Hematopoietic multipotent progenitor cell treated with erythropoietin and hydrocortisone succinate and interleukin-3 and kit ligand, for 8 days (in vitro differentiated cells): ENCODE measurements around the gene ATP5MG.

ENCODE experiments used
- DNase-seq: peaks from one replicate; pipeline ENCODE4 v3.0.0-alpha.2; 2015

ATP5MG gene

DNA sequence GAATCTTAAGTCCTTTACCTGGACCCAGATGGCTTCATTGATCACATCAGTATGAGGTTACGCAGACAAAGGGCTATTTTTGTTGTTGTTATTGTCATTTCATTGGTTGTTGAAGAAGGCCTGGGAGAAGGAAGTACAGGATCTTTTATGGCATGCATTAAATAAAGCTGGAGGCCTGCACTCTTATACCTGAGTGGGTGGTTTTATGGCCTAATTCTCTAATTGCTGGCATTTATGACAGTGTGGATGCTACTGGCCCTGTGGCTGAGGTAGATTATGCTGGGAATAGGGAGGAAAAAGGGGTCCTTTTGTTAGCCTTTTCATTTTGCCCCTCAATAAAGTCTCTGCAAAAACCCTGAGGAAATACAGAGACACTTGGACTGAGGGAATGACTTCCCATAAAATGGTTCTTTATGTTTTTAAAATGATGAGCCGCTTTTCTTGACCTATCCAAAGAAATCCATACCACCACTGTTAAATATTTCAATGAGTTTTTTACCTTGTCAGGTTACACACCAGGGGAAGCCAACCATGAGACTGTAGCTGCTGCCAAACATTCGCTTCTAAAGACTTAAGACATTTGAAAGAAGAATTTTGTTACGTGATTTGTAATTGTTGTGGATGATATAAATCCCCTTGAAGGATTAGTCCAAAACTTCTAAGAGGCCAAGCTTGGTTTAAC is 41.6 kb downstream of the ATP5MG start:
- DNase-seq: no peak

DNA sequence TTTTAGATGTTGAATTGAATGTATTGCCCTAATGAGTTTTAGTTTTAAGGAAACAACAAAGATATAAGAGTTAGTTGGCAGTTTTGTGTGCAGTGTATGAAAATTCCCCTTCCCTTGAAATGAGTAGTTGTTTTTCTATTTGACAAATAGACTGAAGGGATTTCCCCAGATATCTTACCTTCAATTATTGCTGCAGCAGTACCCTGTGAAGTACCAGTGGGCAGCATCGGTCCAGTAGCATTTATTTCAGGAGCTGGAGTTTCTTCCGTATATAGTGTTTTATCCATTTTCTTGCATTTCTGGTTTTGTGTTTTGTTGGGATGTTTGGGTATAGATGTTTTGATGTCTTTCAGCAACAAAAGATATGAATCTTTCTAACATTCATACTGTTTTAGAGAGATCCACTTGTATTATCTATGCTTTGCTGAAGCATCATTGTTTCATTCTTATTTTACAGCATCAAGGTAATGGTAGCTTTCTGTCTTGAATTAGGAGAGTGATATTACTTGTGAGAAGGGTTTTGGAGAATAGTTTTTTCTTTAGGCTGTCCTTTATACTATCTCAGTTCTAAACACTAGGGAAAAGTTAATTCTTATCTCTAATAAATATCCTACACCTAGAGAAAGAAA is 42.3 kb downstream of the ATP5MG start:
- DNase-seq: no peak

DNA sequence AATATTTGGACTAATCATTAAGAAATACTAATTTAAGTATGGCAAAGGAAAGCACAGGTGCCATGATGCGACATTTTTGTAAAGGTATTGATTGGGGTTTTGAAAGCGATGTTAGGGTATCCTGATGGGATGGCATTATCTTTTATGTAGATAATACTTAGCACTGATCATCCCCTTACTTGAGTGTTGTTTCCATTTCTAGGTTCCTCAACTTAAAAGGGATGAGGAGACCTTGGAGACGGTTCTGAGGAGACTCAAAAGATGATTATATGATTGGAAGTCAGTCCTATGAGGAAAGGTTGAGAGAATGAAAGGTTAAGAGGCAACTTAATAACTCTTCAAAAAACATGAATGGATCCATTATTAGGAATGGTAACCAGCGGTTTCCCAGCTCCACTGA is 46.0 kb downstream of the ATP5MG start:
- no peak for DNase-seq

DNA sequence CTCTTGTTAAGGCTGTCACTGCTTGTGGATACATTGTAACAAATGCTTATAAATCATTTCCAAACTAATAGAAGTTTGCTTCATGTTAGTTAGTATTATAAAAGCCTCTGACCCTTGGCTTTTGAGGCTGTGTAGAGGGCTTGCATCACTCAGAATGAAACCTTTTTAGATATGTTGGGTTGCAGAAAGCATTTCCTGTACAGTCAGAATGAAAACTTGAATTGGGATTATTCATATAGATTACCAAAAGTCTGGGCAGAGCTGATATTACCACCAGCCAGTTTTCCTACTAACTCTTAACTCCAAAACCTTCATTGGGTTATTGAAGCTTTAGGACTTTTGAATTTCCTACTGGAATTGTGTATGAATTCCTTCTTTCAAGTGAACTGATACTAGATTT is 46.9 kb downstream of the ATP5MG start:
- DNase-seq: no peak

DNA sequence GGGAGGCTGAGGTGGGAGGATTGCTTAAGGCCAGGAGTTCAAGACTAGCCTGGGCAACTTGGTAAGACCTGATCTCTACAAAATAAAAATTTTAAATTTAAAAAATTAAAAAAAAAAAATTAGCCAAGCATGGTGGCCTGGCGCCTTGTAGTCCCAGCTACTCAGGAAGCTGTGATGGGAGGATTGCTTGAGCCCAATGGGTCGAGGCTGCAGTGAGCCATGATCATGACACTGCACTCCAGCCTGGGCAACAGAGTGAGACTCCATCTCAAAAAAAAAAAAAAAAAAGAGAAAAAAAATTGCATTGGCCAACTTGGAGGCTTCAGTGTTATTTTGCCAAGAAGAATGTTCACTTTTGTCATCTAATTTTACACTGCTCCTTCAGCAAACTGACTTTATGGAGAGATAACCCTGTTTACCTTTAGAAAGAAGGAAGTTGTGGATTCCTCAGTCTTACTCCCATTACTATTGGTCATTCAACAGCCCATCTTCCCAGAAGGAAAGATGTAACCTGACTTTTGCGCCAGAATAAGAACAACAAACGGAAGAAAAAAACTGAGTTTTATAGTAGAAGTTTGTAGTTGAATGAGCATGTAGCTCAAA is 48.0 kb downstream of the ATP5MG start:
- DNase-seq: no peak

DNA sequence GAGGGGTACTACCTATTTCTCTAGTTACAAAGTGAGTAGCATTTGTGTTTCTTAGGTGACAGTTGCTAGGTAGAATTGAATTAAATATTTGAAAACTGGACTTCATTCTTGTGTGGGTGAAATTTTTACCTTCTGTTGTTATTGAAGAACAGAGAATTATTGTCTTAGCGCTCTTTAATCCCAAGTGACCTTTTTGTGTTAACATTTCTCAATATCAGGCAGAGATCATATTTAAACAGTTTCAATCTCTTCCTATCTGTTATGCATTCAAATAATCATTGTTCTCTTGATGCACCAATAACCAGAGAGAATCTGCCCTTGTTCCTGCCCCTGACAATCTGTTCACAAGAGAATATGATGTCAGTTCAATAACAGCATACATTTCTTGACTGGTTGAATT is 49.0 kb downstream of the ATP5MG start:
- DNase-seq: no peak
